OCI-LY3 (cell line): ENCODE measurements around the gene BPIFA1.

Experiments used
- EZH2phosphoT487 ChIP-seq: fragments of 200-600 bp; shearing (Covaris generic); IDR thresholded peaks from 2 replicates; pipeline ENCODE4 v1.6.1; 2018; ENCODE audit warnings: antibody characterized with exemption, mixed run types, low read depth
- TF ChIP-seq, protein P1 (sequence below): fragments of 200-600, 300-600 bp; sonication (generic); IDR thresholded peaks from 2 replicates; pipeline ENCODE4 v1.5.1; 2014; ENCODE audit warnings: antibody characterized with exemption, low read length, low read depth

DNA sequence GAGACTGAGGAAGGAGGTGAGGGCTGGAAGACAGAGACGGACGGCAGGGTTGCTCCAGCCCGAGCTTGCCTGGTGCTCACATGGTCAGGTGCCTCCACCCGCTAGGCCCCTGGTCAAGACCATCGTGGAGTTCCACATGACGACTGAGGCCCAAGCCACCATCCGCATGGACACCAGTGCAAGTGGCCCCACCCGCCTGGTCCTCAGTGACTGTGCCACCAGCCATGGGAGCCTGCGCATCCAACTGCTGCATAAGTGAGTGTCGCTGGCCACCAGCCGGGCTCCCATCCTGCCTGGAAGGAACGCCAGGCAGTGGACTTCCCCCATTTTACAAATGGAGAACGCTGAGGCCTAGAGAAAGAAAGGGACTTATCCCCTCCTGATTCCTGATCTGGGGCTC, 55.1 kb downstream of the BPIFA1 start:
- TF ChIP-seq, protein P1, sequence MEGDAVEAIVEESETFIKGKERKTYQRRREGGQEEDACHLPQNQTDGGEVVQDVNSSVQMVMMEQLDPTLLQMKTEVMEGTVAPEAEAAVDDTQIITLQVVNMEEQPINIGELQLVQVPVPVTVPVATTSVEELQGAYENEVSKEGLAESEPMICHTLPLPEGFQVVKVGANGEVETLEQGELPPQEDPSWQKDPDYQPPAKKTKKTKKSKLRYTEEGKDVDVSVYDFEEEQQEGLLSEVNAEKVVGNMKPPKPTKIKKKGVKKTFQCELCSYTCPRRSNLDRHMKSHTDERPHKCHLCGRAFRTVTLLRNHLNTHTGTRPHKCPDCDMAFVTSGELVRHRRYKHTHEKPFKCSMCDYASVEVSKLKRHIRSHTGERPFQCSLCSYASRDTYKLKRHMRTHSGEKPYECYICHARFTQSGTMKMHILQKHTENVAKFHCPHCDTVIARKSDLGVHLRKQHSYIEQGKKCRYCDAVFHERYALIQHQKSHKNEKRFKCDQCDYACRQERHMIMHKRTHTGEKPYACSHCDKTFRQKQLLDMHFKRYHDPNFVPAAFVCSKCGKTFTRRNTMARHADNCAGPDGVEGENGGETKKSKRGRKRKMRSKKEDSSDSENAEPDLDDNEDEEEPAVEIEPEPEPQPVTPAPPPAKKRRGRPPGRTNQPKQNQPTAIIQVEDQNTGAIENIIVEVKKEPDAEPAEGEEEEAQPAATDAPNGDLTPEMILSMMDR = no peak
- no peak for TF ChIP-seq EZH2phosphoT487
